ENCODE results near the gene KCTD6.
"Not testable (repeated sequence)": the region's sequence is repeated elsewhere in the genome, so short reads cannot be mapped to it uniquely, and the experiment has no call there.

Gene KCTD6

GRCh38 chr3:58524326-58524888 is 32.5 kb downstream of the KCTD6 start:
- no peak overlapping the region for H3K4me3 ChIP-seq (replicated peaks; ENCODE audit: insufficient read depth, low read length)
- H3K27ac ChIP-seq (replicated peaks): no peak overlapping the region
- TF ChIP-seq POLR2AphosphoS5 (IDR thresholded peaks at IDR 0.05; ENCODE audit: low read depth) (no peak), SPI1 (IDR thresholded peaks at IDR 0.05; ENCODE audit: borderline replicate concordance, low read depth) (no peak), GABPA (IDR thresholded peaks at IDR 0.05; ENCODE audit: low read depth) (no peak)
- TF ChIP-seq, protein P1, sequence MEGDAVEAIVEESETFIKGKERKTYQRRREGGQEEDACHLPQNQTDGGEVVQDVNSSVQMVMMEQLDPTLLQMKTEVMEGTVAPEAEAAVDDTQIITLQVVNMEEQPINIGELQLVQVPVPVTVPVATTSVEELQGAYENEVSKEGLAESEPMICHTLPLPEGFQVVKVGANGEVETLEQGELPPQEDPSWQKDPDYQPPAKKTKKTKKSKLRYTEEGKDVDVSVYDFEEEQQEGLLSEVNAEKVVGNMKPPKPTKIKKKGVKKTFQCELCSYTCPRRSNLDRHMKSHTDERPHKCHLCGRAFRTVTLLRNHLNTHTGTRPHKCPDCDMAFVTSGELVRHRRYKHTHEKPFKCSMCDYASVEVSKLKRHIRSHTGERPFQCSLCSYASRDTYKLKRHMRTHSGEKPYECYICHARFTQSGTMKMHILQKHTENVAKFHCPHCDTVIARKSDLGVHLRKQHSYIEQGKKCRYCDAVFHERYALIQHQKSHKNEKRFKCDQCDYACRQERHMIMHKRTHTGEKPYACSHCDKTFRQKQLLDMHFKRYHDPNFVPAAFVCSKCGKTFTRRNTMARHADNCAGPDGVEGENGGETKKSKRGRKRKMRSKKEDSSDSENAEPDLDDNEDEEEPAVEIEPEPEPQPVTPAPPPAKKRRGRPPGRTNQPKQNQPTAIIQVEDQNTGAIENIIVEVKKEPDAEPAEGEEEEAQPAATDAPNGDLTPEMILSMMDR (IDR thresholded peaks at IDR 0.05; ENCODE audit: insufficient read depth, low read length): no peak
- TF ChIP-seq, protein P2, sequence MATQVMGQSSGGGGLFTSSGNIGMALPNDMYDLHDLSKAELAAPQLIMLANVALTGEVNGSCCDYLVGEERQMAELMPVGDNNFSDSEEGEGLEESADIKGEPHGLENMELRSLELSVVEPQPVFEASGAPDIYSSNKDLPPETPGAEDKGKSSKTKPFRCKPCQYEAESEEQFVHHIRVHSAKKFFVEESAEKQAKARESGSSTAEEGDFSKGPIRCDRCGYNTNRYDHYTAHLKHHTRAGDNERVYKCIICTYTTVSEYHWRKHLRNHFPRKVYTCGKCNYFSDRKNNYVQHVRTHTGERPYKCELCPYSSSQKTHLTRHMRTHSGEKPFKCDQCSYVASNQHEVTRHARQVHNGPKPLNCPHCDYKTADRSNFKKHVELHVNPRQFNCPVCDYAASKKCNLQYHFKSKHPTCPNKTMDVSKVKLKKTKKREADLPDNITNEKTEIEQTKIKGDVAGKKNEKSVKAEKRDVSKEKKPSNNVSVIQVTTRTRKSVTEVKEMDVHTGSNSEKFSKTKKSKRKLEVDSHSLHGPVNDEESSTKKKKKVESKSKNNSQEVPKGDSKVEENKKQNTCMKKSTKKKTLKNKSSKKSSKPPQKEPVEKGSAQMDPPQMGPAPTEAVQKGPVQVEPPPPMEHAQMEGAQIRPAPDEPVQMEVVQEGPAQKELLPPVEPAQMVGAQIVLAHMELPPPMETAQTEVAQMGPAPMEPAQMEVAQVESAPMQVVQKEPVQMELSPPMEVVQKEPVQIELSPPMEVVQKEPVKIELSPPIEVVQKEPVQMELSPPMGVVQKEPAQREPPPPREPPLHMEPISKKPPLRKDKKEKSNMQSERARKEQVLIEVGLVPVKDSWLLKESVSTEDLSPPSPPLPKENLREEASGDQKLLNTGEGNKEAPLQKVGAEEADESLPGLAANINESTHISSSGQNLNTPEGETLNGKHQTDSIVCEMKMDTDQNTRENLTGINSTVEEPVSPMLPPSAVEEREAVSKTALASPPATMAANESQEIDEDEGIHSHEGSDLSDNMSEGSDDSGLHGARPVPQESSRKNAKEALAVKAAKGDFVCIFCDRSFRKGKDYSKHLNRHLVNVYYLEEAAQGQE (IDR thresholded peaks at IDR 0.05; ENCODE audit: insufficient replicate concordance, low read depth): no peak
- no peaks in the 10 kb centered on the region for H3K27me3 ChIP-seq (ENCODE audit: insufficient read depth, poor library complexity, severe bottlenecking)
- DNase-seq (ENCODE audit: low read depth in 1 of 2, low spot score in 1 of 2): no peak

GRCh38 chr3:58526515-58526957 is 34.6 kb downstream of the KCTD6 start:
- no peak overlapping the region for H3K27ac ChIP-seq (replicated peaks)
- DNase-seq (ENCODE audit: low read depth in 1 of 2, low spot score in 1 of 2): peak; percentile 64 to 79
- no peak overlapping the region for H3K4me3 ChIP-seq (replicated peaks; ENCODE audit: insufficient read depth, low read length)

GRCh38 chr3:58527440-58527839 is 35.5 kb downstream of the KCTD6 start:
- DNase-seq (ENCODE audit: low read depth in 1 of 2, low spot score in 1 of 2); H3K27ac ChIP-seq (replicated peaks); H3K4me3 ChIP-seq (replicated peaks; ENCODE audit: insufficient read depth, low read length); H3K27me3 ChIP-seq (ENCODE audit: insufficient read depth, poor library complexity, severe bottlenecking): not testable (repeated sequence)

More at GRCh38 chr3:58526515-58526957, 34.6 kb downstream of the KCTD6 start:
- TF ChIP-seq SPI1 (IDR thresholded peaks at IDR 0.05; ENCODE audit: borderline replicate concordance, low read depth) (no peak), GABPA (IDR thresholded peaks at IDR 0.05; ENCODE audit: low read depth) (no peak)
- TF ChIP-seq, protein P2 (IDR thresholded peaks at IDR 0.05; ENCODE audit: insufficient replicate concordance, low read depth): no peak
- no peaks in the 10 kb centered on the region for H3K27me3 ChIP-seq (ENCODE audit: insufficient read depth, poor library complexity, severe bottlenecking)

GRCh38 chr3:58528629-58529028 is 36.7 kb downstream of the KCTD6 start:
- DNase-seq (ENCODE audit: low read depth in 1 of 2, low spot score in 1 of 2): no peak
- Histone ChIP-seq H3K27ac (replicated peaks) (no peak overlapping the region), H3K4me3 (replicated peaks; ENCODE audit: insufficient read depth, low read length) (no peak overlapping the region), H3K27me3 (ENCODE audit: insufficient read depth, poor library complexity, severe bottlenecking) (no peaks in the 10 kb centered on the region)
- TF ChIP-seq SPI1 (IDR thresholded peaks at IDR 0.05; ENCODE audit: borderline replicate concordance, low read depth) (no peak), GABPA (IDR thresholded peaks at IDR 0.05; ENCODE audit: low read depth) (no peak)

DNA sequence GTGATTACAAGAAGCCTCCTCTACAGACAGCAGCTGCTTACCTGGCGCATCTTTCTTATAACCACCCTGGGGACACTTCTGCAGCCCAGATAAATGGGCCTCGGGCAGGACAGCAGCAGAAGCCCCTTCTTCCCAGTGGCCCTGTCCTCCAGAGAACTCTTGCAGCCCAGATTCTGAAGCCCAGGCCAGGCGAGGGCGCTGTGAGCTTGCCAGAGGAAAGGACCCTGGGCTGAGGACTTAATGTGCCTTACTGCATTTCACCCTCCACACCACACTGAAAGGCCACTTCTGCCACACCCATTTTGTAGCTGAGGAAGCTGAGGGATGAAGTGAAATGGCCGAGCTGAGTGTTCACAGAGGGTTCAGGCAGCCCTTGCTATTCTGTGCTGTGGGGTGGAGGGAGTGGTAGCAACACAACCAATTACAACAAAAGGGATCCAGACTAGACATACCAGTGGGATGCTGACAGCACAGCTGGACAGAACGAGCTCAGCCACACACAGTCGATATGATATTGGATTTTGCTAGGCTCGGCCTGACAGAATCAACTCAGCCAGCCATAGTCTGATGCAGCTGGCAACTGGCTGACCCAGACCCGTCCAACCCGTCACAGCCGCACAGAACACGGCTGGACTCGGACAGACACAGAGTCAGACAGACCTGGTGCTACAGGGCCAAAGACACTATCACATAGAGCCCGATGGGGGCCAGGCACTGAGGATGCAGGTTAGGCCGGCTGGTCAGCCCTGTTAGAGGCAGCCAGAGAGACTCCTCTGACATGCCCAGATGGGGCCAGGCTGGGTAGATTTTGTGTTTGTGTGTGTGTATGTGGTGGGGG is 37.8 kb downstream of the KCTD6 start:
- no peak overlapping the region for H3K27ac ChIP-seq (replicated peaks)
- DNase-seq (ENCODE audit: low read depth in 1 of 2, low spot score in 1 of 2): peak in 1 of 2 experiments; percentile 23
- no peak for TF ChIP-seq SPI1 (IDR thresholded peaks at IDR 0.05; ENCODE audit: borderline replicate concordance, low read depth)
- TF ChIP-seq, protein P1 (IDR thresholded peaks at IDR 0.05; ENCODE audit: insufficient read depth, low read length): no peak
- TF ChIP-seq, protein P2 (IDR thresholded peaks at IDR 0.05; ENCODE audit: insufficient replicate concordance, low read depth): no peak
- no peak for TF ChIP-seq POLR2AphosphoS5 (IDR thresholded peaks at IDR 0.05; ENCODE audit: low read depth)
- TF ChIP-seq GABPA (IDR thresholded peaks at IDR 0.05; ENCODE audit: low read depth): no peak

More for the DNA sequence above, 37.8 kb downstream of the KCTD6 start:
- Histone ChIP-seq H3K4me3 (replicated peaks; ENCODE audit: insufficient read depth, low read length) (no peak overlapping the region), H3K27me3 (ENCODE audit: insufficient read depth, poor library complexity, severe bottlenecking) (no peaks in the 10 kb centered on the region)

Data from HL-60 (cell line).